ENCODE results near the gene GALNT15.

GALNT15 gene

DNA sequence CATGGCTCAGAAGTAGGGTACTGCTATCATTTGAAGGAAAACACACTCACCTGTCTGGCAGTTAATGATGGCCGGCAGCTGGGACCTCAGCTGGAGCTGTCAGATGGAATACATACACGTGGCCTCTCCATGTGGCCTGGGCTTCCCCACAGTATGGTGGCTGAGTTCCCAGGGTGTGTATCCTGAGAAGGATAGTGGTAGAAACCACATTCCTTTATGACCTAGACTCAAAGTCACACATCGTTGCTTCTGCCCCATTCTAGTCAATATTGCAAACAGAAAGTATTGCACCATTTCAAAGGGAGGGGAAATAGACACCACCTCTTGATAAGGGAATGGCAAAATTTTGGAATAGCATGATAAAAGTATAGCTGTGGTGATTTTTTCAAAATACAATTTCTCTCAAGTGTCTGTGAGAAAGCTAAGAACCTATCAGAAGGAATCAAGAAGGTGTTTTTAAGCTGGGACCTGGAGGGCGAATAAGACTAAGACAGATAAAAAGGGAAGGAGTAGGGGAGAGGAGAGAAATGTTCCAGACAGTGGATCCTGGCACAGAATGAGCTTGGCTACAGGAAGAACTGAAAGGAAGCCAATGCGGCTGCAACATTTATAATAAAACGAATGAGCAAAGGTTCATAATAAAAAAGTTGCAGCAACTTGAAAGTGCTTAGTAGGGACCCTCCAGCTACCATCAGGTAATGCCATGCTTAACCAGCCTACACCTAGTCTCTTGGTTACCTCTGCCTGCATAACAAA is 40.1 kb upstream of the GALNT15 start:
- Histone ChIP-seq H3K79me2 (ENCODE audit: insufficient read depth, low read length) (no peaks in the 10 kb centered on the region), H3F3A (ENCODE audit: low read depth) (no peaks in the 10 kb centered on the region), H4K20me1 (ENCODE audit: insufficient read depth, low read length, poor library complexity, severe bottlenecking) (no peaks in the 10 kb centered on the region), H3K27me3 (ENCODE audit: insufficient read depth, low read length, poor library complexity, severe bottlenecking) (no peaks in the 10 kb centered on the region), H3K4me1 (ENCODE audit: insufficient read depth, low read length, poor library complexity, severe bottlenecking) (no peaks in the 10 kb centered on the region), H2AFZ (ENCODE audit: low read length) (no peak overlapping the region), H3K9ac (ENCODE audit: low read depth, low read length, poor library complexity, severe bottlenecking) (no peak overlapping the region), H3K4me3 (ENCODE audit: low read length, poor library complexity, severe bottlenecking) (no peak overlapping the region), H3K9me2 (replicated peaks; ENCODE audit: low read depth, low read length) (no peaks in the 10 kb centered on the region), H3K9me3 (ENCODE audit: insufficient read depth, low read depth, low read length) (no peaks in the 10 kb centered on the region), H3K4me2 (ENCODE audit: low read depth, low read length, poor library complexity, severe bottlenecking) (no peak overlapping the region), H3K36me3 (ENCODE audit: insufficient read depth, low read length) (no peaks in the 10 kb centered on the region)
- TF ChIP-seq, protein P1, sequence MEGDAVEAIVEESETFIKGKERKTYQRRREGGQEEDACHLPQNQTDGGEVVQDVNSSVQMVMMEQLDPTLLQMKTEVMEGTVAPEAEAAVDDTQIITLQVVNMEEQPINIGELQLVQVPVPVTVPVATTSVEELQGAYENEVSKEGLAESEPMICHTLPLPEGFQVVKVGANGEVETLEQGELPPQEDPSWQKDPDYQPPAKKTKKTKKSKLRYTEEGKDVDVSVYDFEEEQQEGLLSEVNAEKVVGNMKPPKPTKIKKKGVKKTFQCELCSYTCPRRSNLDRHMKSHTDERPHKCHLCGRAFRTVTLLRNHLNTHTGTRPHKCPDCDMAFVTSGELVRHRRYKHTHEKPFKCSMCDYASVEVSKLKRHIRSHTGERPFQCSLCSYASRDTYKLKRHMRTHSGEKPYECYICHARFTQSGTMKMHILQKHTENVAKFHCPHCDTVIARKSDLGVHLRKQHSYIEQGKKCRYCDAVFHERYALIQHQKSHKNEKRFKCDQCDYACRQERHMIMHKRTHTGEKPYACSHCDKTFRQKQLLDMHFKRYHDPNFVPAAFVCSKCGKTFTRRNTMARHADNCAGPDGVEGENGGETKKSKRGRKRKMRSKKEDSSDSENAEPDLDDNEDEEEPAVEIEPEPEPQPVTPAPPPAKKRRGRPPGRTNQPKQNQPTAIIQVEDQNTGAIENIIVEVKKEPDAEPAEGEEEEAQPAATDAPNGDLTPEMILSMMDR (conservative IDR thresholded peaks at IDR 0.05; ENCODE audit: low read length), result no peak

DNA sequence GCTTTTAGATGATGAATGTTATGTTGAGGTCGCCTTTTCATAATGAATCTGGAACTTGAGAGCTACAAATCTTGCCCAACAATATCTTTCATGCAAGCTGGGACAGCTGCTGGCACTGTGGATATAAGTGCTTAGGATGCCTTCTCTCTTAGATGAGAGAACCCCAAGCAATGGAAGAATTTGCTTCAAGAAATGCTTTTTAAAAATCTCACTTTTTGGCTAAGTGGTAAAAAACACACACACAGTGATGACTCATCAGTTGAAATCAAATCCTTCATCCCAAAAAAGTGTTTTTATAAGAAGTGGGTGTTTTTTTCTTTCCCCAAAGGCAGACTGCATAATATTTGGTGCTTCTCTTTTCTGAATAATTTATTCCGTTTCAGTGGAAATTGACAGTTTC is 38.4 kb upstream of the GALNT15 start:
- H3K4me2 ChIP-seq (ENCODE audit: low read depth, low read length, poor library complexity, severe bottlenecking), result no peak overlapping the region

DNA sequence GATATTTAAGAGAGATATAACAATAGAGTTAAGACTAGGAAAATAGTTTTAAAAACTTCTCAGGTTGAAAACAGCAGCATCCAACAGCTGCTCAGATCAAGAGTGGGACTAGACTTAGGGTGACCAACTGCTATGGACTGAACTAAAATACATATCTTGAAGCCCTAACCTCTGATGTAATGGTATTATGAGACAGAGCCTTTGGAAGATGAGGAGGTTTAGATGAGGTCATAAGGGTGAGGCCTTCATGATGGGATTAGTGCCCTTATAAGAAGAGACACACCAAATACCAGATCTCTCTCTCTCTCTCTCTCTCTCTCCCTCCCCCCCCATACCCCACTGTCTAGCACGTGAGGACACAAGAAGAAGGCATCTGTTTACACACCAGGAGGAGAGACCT is 37.4 kb upstream of the GALNT15 start:
- no peak overlapping the region for H3K4me2 ChIP-seq (ENCODE audit: low read depth, low read length, poor library complexity, severe bottlenecking)
- TF ChIP-seq, protein P1 (conservative IDR thresholded peaks at IDR 0.05; ENCODE audit: low read length), result no peak
- no peak for TF ChIP-seq EZH2phosphoT487 (IDR thresholded peaks at IDR 0.05; ENCODE audit: borderline replicate concordance)
- no peaks in the 10 kb centered on the region for H3K36me3 ChIP-seq (ENCODE audit: insufficient read depth, low read length)
- H3F3A ChIP-seq (ENCODE audit: low read depth), result no peaks in the 10 kb centered on the region
- H4K20me1 ChIP-seq (ENCODE audit: insufficient read depth, low read length, poor library complexity, severe bottlenecking), result no peaks in the 10 kb centered on the region
- no peaks in the 10 kb centered on the region for H3K79me2 ChIP-seq (ENCODE audit: insufficient read depth, low read length)
- H3K4me3 ChIP-seq (ENCODE audit: low read length, poor library complexity, severe bottlenecking), result no peak overlapping the region
- no peaks in the 10 kb centered on the region for H3K27me3 ChIP-seq (ENCODE audit: insufficient read depth, low read length, poor library complexity, severe bottlenecking)
- no peaks in the 10 kb centered on the region; the same call in 1 of the 2 replicates for H3K9me3 ChIP-seq (ENCODE audit: insufficient read depth, low read depth, low read length)
- H2AFZ ChIP-seq (ENCODE audit: low read length), result no peak overlapping the region
- no peaks in the 10 kb centered on the region for H3K4me1 ChIP-seq (ENCODE audit: insufficient read depth, low read length, poor library complexity, severe bottlenecking)
- H3K9ac ChIP-seq (ENCODE audit: low read depth, low read length, poor library complexity, severe bottlenecking), result no peak overlapping the region
- H3K9me2 ChIP-seq (replicated peaks; ENCODE audit: low read depth, low read length), result no peaks in the 10 kb centered on the region

More for the DNA sequence above, 38.4 kb upstream of the GALNT15 start:
- H3K27me3 ChIP-seq (ENCODE audit: insufficient read depth, low read length, poor library complexity, severe bottlenecking), result no peaks in the 10 kb centered on the region
- H2AFZ ChIP-seq (ENCODE audit: low read length), result no peak overlapping the region
- H3K9ac ChIP-seq (ENCODE audit: low read depth, low read length, poor library complexity, severe bottlenecking), result no peak overlapping the region
- no peak overlapping the region for H3K4me3 ChIP-seq (ENCODE audit: low read length, poor library complexity, severe bottlenecking)
- H3K9me3 ChIP-seq (ENCODE audit: insufficient read depth, low read depth, low read length), result no peaks in the 10 kb centered on the region; the same call in 1 of the 2 replicates
- H3F3A ChIP-seq (ENCODE audit: low read depth), result no peaks in the 10 kb centered on the region
- H3K9me2 ChIP-seq (replicated peaks; ENCODE audit: low read depth, low read length), result no peaks in the 10 kb centered on the region
- no peaks in the 10 kb centered on the region for H3K36me3 ChIP-seq (ENCODE audit: insufficient read depth, low read length)
- TF ChIP-seq, protein P1 (conservative IDR thresholded peaks at IDR 0.05; ENCODE audit: low read length), result no peak
- no peak for TF ChIP-seq EZH2phosphoT487 (IDR thresholded peaks at IDR 0.05; ENCODE audit: borderline replicate concordance)
- no peaks in the 10 kb centered on the region for H3K4me1 ChIP-seq (ENCODE audit: insufficient read depth, low read length, poor library complexity, severe bottlenecking)
- H4K20me1 ChIP-seq (ENCODE audit: insufficient read depth, low read length, poor library complexity, severe bottlenecking), result no peaks in the 10 kb centered on the region
- H3K79me2 ChIP-seq (ENCODE audit: insufficient read depth, low read length), result no peaks in the 10 kb centered on the region
